GM21786 (cell line): ENCODE data around the gene BTBD6.
"Not testable (repeated sequence)": the region's sequence is repeated elsewhere in the genome, so short reads cannot be mapped to it uniquely, and the experiment has no call there.

Source experiments
- ATAC-seq: cut with Tn5 transposase; IDR thresholded peaks from one replicate; pipeline ENCODE4 v1.9.1; 2021; ENCODE audit not compliant: unreplicated experiment

Gene BTBD6

DNA sequence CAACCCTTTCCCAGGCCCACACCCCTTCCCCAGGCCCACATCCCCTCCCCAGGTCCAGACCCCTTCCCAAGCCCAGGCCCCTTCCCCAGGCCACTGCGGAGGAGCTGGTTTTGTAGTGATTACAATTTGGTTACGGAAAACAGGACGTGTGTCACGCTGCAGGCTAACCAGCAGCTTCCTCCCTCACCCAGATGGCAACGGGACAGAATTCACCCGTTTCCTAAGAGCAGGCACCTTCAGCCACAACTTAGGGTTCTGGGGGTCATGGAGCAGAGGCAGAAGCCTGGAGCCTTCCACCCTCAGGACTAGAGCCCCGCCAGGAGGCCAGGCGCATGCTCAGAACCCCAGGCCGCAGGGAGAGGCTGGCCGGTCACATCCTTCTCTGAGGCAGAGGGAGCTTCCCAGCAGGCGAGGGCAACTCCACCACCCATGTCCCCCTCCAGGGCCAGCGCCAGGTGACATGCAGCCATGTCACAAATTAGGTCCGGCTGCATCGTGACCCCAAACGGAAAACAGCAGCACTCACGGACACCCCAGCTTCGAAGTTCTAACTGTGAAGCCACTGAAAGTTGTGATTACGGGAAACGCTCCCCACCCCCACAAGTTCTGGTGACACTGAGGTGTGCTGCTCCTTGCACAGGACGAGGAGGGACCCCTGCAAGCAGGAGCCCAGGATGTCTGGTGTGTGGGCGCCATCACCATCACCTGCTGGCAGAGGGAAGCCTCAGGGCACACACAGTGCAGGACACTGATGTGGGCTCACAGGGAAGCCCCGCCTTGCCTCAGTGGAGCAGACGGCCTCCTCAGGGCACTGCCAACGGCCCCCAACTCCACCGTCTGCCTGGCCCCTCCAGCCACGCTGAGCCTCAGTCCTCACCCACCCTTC, 44.7 kb downstream of the BTBD6 start:
- ATAC-seq: peak; percentile 12

DNA sequence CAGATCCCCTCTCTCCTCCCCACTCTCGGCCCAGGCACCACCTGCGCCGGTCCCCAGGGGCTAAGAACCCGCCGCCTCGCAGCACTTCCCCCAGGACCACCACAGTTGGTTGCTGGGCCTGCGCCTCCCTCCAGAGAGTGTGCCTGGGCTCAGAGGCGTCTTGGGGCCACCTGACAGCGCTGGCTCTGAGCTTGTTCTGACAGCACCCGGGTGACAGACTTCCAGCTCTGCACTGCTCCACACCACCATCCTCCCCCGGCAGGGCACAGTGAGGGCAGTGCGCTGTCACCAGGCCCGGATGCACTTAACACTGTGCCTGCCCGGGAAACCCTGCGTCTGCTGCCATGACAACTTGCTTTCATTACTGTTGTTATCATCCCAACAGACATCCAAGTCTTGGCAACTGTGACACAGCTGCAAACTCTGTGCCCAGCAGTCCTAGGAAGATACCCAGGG, 45.8 kb downstream of the BTBD6 start:
- ATAC-seq: peak; percentile 70

DNA sequence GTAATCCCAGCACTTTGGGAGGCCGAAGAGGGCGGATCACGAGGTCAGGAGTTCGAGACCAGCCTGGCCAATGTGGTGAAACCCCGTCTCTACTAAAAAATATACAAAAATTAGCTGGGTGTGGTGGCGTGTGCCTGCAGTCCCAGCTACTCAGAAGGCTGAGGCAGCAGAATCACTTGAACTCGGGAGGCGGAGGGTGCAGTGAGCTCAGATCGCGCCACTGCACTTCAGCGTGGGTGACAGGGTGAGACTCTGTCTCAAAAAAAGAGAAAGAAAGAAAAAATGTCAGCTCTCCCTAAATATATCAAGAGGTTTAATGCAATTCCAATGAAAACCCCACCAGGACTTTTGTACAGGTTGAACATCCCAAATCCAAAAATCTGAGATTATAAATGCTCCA, 49.0 kb downstream of the BTBD6 start:
- not testable (repeated sequence) for ATAC-seq

DNA sequence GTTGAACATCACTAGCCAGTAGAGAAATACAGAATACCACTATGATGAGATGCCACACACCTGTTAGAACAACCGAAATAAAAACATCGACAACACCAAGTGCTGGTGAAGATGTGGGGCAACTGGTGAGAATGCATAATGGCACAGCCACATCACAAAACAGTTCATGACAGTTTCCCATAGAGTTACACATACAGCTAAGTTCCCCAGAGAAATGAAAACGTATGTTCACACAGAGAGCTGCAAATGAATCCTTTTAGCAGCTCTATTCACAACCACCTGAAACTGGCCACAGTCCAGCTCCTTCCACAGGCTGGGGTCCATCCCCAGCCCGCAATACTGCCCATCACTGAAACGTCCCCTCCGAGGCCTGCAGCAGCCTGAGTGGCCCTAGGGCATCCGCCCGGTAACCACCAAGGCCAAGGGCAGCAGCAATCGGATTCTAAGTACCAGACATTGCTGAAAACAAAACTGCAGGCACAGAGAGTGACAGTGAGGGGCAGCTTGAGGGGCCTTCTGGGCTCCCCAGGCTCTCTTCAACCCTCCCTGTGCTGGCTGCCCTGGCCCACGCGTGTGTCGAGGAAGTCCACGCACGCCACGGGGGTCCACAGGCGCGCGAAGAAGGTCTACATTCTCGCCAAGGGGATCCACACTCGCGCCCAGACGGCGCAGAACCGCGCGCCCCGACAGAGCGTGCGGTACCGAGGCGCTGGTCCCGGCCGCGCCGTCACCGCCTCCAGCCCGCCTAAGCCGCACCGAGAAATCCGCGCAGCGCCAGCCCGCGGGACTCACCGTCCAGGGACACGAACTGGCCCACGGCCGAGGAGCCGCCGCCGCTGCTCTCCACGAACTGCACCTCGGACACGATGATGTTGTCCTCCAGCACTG, 51.6 kb downstream of the BTBD6 start:
- peak; percentile 15 for ATAC-seq
